ENCODE data around the gene RNH1.
"Not testable (repeated sequence)": the region's sequence is repeated elsewhere in the genome, so short reads cannot be mapped to it uniquely, and the experiment has no call there.

RNH1 gene

DNA sequence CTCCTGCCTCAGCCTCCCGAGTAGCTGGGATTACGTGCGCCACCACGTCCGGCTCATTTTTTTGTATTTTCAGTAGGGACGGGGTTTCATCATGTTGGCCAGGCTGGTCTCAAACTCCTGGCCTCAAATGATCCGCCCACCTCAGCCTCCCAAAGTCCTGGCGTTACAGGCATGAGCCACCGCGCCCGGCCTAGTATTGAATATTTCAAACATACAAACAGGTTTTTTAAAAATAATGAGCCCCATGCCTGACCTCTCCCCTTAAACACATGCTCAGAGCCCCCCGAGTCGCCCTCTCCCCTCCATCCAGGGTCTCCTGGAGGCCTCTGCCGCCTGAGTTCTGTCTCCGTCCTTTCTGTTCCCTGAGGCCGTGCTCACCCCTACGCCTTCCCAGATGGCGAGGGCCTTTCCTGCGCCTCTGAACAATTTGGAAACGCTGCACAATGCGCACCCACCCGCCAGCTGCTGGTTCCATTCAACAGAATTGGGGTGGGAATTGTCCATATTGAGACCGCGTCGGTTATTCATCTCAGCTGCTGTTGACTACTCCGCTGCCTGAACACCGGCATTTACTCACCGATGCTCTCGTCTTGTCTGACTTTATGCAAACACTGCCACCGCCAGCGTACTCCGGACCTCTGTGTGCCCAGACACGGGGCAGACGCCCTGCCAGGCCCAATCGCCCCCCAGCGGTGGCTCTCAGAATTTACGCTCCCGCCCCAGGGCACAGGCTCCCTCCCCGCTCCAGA lies 13.6 kb upstream of the RNH1 start:
- DNase-seq (ENCODE audit: low spot score) = no peak

DNA sequence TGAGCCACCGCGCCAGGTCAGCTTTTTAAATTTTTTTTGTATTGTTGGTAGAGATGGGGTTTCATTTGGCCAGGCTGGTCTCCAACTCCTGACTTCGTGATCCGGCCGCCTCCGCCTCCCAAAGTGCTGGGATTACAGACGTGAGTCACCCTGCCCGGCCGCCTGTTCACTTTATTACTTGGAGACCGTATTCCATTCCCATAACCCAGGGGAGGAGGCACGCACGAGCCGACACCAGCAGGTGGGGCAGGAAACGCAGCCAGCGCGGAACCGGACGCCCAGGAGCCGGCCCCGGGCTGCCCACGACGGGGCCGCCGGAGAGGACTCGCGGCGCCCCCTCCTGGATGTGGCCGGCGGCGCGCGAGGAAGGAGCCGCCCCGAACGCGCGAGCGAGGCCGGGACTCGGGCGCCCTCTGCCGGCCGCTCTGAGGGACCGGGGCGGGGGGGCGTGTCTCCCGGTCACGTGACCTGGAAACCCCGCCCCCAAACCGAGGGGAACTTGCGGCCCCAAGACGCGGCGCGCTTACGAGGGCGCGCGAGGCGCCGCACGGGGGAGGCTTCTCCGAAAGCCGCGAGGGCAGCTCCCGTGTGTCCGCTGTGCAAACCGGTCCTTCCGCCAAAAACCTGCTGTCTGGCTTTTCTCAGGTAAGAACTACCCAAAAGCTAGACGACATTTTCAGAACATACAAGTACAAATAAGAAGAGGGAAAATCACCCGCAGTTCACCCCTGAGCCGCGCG lies 11.6 kb upstream of the RNH1 start:
- peak; percentile 89 for DNase-seq (ENCODE audit: low spot score)

DNA sequence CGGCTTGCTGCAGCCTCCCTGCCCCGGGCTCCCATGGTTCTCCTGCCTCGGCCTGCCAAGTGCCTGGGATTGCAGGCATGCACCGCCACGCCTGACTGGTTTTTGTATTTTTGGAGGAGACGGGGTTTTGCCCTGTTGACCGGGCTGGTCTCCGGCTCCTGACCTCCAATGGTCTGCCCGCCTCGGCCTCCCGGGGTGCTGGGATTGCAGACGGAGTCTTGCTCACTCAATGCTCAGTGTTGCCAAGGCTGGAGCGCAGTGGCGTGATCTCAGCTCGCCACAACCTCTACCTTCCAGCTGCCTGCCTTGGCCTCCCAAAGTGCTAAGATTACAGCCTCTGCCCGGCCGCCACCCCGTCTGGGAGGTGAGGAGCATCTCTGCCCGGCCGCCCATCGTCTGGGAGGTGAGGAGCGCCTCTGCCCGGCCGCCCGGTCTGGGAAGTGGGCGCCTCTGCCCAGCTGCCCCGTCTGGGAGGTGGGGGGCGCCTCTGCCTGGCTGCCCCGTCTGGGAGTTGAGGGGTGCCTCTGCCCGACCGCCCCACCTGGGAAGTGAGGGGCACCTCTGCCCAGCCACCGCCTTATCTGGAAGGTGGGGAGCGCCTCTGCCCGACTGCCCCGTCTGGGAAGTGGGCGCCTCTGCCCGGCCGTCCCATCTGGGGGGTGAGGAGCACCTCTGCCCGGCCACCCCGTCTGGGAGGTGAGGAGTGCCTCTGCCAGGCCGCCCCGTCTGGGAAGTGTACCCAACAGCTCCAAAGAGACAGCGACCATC lies 10.1 kb upstream of the RNH1 start:
- DNase-seq (ENCODE audit: low spot score) = not testable (repeated sequence)

DNA sequence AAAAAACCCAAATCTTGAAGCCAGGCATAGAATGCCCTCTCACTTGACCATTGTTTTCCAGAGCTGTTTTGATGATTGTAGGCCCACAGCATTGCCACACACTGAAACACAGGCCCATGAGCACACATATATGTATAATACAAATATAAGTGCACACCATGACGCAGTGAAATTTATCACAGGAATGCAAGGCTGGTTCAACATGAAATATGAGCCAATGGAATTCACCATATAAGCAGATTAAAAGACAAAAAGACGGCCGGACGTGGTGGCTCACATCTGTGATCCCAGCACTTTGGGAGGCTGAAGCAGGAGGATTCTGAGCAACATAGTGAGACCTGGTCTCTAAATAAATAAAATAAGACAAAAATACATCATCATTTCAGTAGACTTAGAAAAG lies 9.4 kb upstream of the RNH1 start:
- DNase-seq (ENCODE audit: low spot score) = no peak

DNA sequence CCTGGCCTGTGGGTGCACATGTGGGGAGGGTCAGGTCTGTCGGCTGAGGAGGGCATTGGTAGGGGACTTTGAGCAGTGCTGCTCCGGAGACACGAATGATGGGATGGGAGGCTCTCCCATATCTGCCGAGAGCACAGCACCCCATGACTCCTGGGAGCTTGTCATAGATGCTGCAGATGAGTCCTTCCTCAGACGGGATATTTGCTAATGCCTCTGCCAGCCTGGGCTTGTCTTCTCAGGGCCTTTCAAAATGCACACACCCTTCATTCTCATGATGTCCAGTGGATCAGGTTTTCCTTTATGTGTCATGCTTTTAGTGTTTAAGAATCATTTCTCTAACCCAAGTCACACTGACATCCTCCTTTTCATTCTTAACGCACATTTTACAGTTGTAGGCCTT lies 8.1 kb upstream of the RNH1 start:
- no peak for DNase-seq (ENCODE audit: low spot score)

DNA sequence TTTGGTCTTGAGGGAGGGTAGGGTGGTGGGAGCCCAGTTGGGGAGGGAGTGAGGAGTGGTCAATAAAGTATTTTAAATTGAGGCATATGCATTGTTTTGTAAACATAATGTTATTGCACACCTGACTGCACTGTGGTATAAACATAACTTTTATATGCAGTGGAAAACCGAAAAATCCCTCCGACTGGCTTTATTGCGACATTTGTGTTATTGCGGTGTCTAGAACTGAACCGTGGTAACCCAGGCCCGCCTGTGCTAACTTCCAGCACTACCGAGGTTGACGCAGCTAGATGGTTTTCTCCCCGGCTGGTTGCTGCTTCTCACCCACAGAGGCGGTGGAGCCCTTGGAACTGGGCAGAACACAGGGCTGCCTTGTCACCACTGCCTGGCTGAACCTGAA lies 7.6 kb upstream of the RNH1 start:
- DNase-seq (ENCODE audit: low spot score) = no peak

DNA sequence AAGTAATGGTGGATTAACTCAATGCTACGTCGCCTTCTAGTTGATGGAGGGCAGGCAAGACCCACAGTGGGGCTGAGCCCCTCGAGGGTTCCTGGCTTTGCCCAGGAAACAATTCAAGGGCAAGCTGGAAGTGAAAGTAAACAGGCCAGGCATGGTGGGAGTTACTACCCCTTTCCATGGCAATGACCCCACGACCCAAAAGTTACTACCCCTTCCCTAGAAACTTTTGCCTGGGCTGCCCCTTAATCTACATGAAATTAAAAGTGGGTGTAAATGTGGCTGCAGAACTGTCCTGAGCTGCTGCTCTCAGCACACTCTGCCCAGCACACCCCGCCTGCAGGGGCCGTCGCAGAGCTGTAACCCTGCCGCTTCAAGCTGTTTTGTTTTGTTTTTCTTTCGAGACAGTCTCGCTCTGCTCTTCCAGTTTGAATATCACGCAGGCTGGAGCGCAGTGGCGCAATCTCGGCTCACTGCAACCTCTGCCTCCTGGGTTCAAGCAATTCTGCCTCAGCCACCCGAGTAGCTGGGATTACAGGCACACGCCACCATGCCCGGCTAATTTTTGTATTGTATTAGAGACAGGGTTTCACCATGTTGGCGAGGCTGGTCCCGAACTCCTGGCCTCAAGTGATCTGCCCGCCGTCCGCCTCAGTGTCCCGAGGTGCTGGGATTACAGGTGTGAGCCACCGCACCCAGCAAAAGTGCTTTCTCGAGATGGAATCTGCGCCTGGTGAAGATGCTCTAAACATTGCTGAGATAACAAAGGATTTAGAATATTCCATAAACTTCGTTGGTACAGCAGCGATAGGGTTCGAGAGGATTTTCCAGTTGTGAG lies 5.9 kb upstream of the RNH1 start:
- DNase-seq (ENCODE audit: low spot score) = no peak

DNA sequence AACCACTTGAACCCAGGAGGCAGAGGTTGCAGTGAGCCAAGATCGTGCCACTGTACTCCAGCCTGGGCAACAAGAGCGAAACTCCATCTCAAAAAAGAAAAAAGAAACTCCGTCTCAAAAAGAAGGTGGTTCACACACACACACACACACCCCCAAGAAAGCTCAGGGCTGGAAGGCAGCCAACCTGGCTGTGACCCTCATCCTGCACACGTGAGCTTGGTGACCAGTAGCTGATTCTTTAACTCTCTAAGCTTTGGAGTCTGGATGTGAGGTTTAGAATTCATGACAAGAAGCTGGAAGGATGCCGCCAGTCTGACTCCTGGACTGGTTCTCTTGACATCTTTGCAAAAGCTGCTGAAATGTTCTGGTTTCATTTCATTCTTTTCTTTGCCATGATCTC lies 1.9 kb upstream of the RNH1 start:
- no peak for DNase-seq (ENCODE audit: low spot score)

DNA sequence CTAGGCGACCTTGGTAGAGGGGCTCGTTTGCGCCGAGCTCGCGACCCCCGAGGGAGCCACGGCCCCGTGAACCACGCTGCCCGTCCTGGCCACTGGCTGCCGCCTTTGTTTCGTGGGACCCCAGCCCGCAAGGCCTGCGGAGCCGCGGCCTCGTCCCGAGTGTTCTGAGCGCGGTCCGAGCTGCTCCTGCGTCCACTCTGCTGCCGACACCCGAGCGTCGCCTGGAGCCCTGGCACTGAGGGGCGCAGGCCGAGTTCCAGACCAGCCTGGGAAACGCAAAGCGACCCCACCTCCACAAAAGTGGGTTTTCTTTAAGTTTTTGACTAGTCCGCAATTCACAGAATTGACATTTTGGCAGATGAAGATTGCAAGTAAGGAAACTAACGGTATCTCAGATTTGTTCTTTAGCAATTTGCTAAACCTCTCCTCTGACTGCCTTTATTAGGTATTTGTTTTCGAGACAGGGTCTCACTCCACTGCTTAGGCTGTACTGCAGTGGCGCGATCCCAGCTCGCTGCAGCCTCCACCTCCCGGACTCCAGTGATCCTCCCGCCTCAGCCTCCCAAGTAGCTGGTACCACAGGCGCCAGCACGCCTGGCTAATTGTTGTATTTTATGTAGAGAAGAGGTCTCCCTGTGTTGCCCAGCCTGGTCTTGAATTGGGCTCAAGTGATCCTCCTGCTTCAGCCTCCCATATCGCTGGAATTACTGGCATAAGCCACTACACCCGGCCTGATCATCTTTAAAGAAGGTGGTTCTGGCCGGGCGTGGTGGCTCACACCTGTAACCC lies 879 bp upstream of the RNH1 start:
- no peak for DNase-seq (ENCODE audit: low spot score)

DNA sequence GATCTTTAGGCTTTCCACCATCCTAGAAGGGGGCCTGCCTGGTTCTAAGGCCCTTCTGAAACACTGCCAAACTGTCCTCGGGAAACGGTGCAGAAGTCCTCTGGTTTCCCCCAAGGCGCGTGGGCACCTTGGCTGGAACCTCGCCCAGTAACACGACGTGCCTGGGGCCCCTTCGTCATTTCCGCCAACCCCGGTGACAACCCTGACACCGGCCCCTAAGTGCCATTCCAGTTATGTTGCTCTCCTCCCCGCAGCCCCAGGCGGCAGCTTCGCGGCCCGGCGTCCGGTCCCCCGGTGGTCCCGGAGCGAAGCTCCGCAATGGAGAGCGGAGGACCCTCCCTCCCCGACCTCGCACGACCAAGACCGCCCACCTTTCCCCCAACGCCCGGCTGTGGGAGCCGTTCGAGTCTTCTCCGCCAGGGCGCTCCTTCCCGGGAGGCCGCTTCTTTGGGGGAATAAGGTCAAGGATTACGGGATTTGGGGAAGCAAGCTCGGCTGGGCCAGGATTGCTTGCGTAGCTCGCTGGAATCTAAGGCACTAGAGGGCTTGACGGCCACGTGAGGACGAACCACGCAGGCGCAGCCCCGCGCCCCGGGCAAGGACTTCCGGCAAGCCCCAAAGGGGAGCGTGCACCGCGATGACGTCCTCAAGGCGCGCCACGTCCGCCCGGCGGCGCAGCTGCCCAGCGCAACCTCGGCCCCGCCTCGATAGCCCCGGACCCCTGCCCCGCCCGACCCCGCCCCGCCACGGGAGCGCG lies 626 bp downstream of the RNH1 start:
- peak; percentile 94 for DNase-seq (ENCODE audit: low spot score)

DNA sequence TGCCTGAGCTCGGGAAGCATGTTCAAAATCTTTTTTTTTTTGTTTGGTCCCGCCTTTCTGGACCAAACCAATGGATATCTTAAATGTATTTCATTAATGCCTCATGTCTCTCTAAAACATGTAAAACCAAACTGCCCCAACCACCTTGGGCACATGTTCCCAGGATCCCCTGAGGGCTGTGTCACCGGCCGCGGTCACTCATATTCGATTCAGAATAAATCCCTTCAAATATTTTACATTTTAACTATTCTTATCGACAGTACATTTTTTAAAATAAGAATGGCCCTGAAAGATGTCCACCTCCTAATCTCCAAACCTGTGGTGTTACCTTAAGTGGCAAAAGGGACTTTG lies 2.1 kb downstream of the RNH1 start:
- DNase-seq (ENCODE audit: low spot score) = no peak

DNA sequence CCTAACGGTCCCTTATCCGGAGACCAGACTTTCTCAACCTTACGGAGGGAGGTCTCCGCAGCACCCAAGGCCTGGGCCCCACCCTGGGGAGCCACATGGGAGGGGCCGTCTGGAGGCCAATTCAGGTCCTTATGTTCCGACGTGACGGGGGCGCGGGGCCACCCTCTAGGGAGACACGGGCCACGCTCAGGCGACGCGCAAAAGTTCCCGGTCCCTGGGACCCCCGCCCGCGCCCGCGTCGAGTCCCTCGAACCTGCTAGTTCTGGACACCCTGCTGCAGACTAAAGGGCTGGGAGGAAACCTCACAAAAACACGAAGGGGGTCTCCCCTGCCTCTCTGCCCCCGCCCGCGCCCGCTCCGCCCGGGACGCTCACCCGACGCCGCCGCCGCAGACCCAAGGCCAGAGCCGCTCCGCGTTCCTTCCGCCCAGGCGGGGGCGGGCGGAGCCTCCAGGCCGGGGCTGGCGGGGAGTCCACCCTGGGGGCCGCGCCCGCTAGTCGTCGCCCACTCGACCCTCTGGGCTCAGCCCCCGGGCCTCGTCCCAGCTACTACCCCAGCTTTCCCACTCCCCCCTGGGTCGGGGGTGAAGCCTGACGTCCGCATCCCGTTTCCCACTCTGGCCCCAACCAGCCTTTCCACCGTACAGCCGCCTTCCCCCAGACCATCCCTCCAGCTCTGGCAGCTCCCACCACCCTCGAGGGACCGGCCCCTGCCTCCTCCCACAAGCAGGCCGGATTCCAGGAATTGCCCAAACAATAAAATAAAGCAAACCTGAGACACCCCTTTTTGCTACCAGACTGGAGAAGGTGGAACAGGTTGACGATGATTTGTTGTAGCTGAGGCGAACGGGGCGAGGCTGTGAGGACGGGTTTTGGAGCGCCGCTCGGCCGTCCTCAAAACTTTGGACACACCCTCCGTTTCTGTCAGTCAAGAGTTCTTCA lies 2.7 kb downstream of the RNH1 start:
- peak; percentile 59 for DNase-seq (ENCODE audit: low spot score)

DNA sequence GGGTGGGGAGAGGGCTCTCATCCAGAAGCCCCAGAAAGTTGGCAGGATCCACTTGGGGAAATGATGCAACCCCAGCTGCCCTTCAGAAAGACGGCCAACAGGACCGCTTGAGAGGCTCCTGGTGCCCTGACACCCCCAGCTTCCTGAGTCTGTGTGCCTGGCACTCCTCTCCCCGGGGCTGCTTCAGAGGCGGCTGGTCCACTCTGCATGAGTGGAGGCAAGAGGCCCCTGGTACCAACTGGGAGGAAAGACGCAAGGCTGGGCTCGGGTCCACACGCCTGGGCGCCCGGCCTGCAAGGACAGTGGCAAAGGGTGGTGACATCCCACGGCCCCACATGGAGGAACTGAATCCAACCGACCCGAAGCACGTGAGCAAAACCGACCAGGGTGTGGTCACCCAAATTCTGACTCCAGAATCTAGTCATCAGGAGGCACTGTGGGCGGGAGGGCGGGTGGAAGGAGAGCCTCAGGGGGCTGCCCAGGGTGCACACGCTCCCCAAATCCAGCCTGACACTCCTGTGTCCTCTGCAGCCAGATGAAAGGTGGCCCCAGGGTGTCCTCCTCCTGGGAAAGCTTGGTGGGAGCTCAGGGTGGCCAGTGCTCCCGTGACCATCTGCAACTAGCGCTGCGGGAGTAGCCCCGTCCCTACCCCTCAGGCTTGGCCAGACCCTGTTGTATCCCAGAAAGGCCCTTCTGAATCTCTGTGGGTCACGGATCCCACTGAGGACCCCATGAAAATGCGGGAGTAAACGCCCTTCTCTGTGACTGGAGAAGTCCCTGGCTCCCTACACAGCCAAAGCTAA lies 3.7 kb downstream of the RNH1 start:
- DNase-seq (ENCODE audit: low spot score) = peak; percentile 53

DNA sequence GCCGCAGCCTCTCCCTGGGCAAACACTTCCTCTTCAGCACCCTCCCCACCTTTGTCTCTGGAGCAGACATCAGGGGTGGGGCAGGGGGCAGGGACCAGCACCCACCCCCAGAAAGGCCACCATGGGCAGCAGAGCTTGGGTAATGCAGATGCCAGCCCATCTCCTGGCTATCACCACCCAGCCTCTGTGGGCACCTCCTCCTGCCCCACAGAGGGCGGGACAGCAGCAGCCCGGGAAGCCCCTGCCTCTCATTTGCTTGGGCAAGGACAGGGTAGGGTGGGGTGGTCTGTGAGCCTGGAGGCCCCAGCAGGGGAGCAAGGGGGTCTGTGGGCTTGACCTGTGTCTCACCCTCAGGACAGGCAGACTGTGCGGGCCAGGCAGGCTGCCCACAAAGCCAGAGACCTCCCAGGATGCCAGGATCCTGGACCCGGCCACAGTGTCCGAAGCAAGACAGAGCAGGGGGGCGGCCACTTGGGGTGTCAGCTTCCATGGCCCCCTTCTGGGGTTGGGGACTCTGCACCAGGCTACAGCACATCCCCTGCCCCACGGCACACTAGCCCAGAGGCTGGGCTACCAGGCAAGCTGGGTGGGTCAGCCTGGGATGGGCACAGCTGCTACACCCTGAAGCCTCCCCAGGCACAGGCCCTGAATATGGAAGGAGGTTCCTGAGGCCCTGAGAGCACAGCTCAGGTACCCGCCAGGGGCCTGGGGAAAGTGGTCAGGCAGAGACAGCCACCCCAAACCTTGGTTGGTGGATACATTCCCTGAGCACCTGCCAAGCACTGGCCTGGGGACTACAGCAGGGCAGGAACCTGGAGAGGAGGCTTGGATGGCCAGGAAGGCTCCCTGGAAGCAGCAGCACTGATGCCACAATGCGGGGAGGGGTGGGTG lies 4.5 kb downstream of the RNH1 start:
- no peak for DNase-seq (ENCODE audit: low spot score)

DNA sequence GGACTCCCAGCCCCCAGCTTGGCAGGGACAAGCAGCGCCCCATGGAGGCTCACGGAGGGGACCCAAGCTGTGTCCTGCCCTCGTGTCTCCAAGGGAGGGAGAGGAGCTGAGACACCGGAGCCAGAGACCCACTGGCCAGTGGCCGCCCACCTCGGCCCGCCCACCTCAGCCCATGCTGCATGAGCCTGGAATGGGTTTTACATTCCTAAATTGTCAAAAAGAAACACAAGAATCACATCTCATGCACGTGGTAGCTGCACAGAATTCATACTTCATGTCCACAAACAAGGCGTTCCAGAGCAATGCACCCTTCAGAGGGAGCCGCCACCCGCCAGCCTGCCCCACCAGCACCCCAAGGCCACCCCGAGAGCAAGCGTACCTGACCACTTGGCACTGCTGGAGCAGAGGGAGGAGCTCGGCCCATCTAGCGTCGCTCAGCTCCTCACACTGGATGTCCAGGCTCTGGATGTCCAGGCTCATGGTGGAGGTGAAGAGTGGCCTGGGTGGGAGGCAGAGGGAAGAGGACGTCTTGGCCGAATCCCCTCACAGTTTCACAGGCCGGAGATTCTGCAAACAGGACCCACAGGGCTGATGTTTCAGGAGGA lies 5.3 kb downstream of the RNH1 start:
- DNase-seq (ENCODE audit: low spot score) = no peak

DNA sequence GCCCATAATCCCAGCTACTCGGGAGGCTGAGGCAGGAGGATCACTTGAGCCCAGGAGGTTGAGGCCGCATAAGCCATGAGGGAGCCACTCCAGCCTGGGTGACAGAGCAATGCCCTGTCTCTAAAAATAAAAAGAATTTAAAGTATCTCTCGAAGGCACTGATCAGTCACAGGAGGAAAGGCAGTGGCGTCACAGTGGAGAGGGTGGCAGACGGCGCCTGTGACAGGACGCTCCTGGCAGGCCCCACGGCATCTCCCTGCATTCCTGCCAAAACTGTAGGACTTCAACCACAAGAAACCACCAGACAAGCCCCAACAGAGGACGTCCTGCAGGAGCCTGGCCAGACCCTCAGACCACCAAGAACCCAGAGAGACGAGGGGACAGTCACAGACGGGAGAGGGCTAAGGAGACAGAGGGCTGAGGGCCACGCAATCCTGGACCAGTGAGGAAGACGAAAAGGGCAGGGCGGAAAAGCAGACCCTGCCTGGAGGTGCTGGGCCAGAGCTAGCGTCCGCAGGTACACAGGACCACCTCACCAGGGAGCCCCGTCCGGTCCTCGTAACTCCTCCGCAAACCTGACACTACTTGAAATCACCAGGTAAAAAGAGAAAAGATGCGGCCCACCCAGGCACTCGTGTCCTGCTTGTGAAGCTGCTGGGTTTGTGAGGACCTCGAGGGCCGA lies 5.9 kb downstream of the RNH1 start:
- no peak for DNase-seq (ENCODE audit: low spot score)

Data from hematopoietic multipotent progenitor cell treated with erythropoietin and hydrocortisone succinate and interleukin-3 and kit ligand, for 15 days (in vitro differentiated cells).